IMR-90 (cell line): Measurements from ENCODE around the gene TMEM208. TPM values are rescaled to one million over a fixed set of nuclear protein-coding genes. Genes with fewer than 3 reads are reported as not detected.

ENCODE experiments used
- ATAC-seq: fragments of 200-7000 bp; cut with Tn5 transposase; 2 replicates; pipeline ENCODE4 v1.9.1; 2020; ENCODE audit warnings: low read depth, mild to moderate bottlenecking, moderate library complexity
- BruUV-seq: library from RNA; stranded (reverse); fragments of 400-500 nt; replicated peaks from 2 replicates; lab custom pipeline; 2021; lab: Mats Ljungman, UMichigan
- CTCF ChIA-PET: fragments of 300-600 bp; formaldehyde crosslinking; extraction: SDS; loops from one replicate; lab custom pipeline; 2021; ENCODE audit warnings: antibody characterized with exemption; lab: Yijun Ruan, JAX
- POLR2A ChIA-PET: fragments of 300-600 bp; sonication (Branson Sonifier 250); formaldehyde crosslinking; loops from one replicate; lab custom pipeline; 2022; ENCODE audit warnings: antibody characterized with exemption; ENCODE audit not compliant: unreplicated experiment; lab: Charles Lee
- DNase-seq: peaks from one replicate; pipeline ENCODE4 v3.0.0; 2013
- H2AFZ ChIP-seq: replicated peaks from 2 replicates; pipeline ENCODE3; 2013; ENCODE audit warnings: low read length, mild to moderate bottlenecking; ENCODE audit not compliant: poor library complexity
- H2AK5ac ChIP-seq: 2 replicates; pipeline ENCODE4 v1.6.1; 2013; ENCODE audit warnings: low read depth, low read length, inconsistent platforms
- H2AK9ac ChIP-seq: replicated peaks from 2 replicates; pipeline ENCODE3; 2013; ENCODE audit warnings: mild to moderate bottlenecking, low read depth, low read length, moderate library complexity; ENCODE audit not compliant: poor library complexity
- H2BK120ac ChIP-seq: 2 replicates; pipeline ENCODE4 v1.6.1; 2013; ENCODE audit warnings: low read depth, low read length, inconsistent platforms
- H2BK15ac ChIP-seq: 3 replicates; pipeline ENCODE4 v1.6.1; 2013; ENCODE audit warnings: low read depth, low read length, inconsistent platforms
- H2BK20ac ChIP-seq: 2 replicates; pipeline ENCODE4 v1.6.1; 2013; ENCODE audit warnings: low read depth, mild to moderate bottlenecking, inconsistent platforms, low read length, moderate library complexity
- H2BK5ac ChIP-seq: 2 replicates; pipeline ENCODE4 v1.6.1; 2013; ENCODE audit warnings: mild to moderate bottlenecking, low read depth, low read length, inconsistent platforms; ENCODE audit not compliant: poor library complexity, severe bottlenecking
- H3K14ac ChIP-seq: replicated peaks from 2 replicates; pipeline ENCODE4 v1.6.1; 2013; ENCODE audit warnings: low read depth, low read length, inconsistent platforms
- H3K18ac ChIP-seq: 2 replicates; pipeline ENCODE4 v1.6.1; 2013; ENCODE audit warnings: low read depth, low read length, control low read depth
- H3K23ac ChIP-seq: 2 replicates; pipeline ENCODE4 v1.6.1; 2013; ENCODE audit warnings: low read depth, low read length, inconsistent platforms
- H3K27ac ChIP-seq: 2 replicates; pipeline ENCODE4 v1.5.1; 2013; ENCODE audit warnings: mild to moderate bottlenecking, control low read depth, low read length; ENCODE audit not compliant: insufficient read depth
- H3K27me3 ChIP-seq: 2 replicates; pipeline ENCODE4 v1.6.1; 2013; ENCODE audit warnings: low read length; ENCODE audit not compliant: control insufficient read depth, insufficient read depth
- H3K36me3 ChIP-seq: 2 replicates; pipeline ENCODE4 v1.6.1; 2013; ENCODE audit warnings: low read length, mixed read lengths; ENCODE audit not compliant: control insufficient read depth, insufficient read depth
- H3K4ac ChIP-seq: 2 replicates; pipeline ENCODE4 v1.6.1; 2013; ENCODE audit warnings: low read depth, low read length, inconsistent platforms
- H3K4me1 ChIP-seq: 2 replicates; pipeline ENCODE4 v1.6.1; 2013; ENCODE audit warnings: low read length, mixed read lengths; ENCODE audit not compliant: control insufficient read depth, insufficient read depth
- H3K4me2 ChIP-seq: 2 replicates; pipeline ENCODE4 v1.6.1; 2013; ENCODE audit warnings: low read depth, mild to moderate bottlenecking, control low read depth, low read length, moderate library complexity
- H3K4me3 ChIP-seq: 2 replicates; pipeline ENCODE4 v1.5.1; 2013; ENCODE audit warnings: low read depth, mild to moderate bottlenecking, control low read depth, low read length, moderate library complexity; ENCODE audit not compliant: insufficient read depth
- H3K56ac ChIP-seq: 2 replicates; pipeline ENCODE4 v1.6.1; 2013; ENCODE audit warnings: low read length, inconsistent platforms; ENCODE audit not compliant: insufficient read depth; ENCODE audit errors: extremely low read depth
- H3K79me1 ChIP-seq, 2 experiments: 2 replicates each; pipeline ENCODE4 v1.6.1; 2013; ENCODE audit warnings: low read length in 2 of 2, inconsistent platforms in 1 of 2, low read depth in 1 of 2
- H3K9ac ChIP-seq: 2 replicates; pipeline ENCODE4 v1.6.1; 2013; ENCODE audit warnings: low read depth, low read length, control low read depth
- H3K9me1 ChIP-seq: 2 replicates; pipeline ENCODE4 v1.6.1; 2013; ENCODE audit warnings: low read length, inconsistent platforms; ENCODE audit not compliant: insufficient read depth
- H3K9me3 ChIP-seq: 2 replicates; pipeline ENCODE4 v1.6.1; 2013; ENCODE audit warnings: low read length; ENCODE audit not compliant: control insufficient read depth, insufficient read depth
- H4K20me1 ChIP-seq: 2 replicates; pipeline ENCODE4 v1.6.1; 2013; ENCODE audit warnings: low read length, inconsistent platforms; ENCODE audit not compliant: insufficient read depth
- H4K5ac ChIP-seq: 2 replicates; pipeline ENCODE4 v1.6.1; 2013; ENCODE audit warnings: mild to moderate bottlenecking, low read depth, low read length, control low read depth
- H4K8ac ChIP-seq, 2 experiments: 2 replicates each; pipeline ENCODE4 v1.6.1; 2013; ENCODE audit warnings: low read depth in 2 of 2, low read length in 2 of 2, control low read depth in 1 of 2, inconsistent platforms in 1 of 2
- H4K91ac ChIP-seq: 2 replicates; pipeline ENCODE4 v1.6.1; 2013; ENCODE audit warnings: low read depth, low read length, inconsistent platforms; ENCODE audit not compliant: insufficient read depth
- BHLHE40 ChIP-seq: fragments of 150-350 bp; IDR thresholded peaks from 2 replicates; pipeline ENCODE4 v1.6.1; 2016; ENCODE audit warnings: mild to moderate bottlenecking, low read depth, low read length
- CHD1 ChIP-seq: IDR thresholded peaks from 2 replicates; pipeline ENCODE4 v1.6.1; 2012; ENCODE audit warnings: low read depth, low read length, improper control_type of control experiment
- MAFK ChIP-seq: IDR thresholded peaks from 2 replicates; pipeline ENCODE4 v1.6.1; 2012; ENCODE audit warnings: low read depth, low read length, improper control_type of control experiment
- MXI1 ChIP-seq: IDR thresholded peaks from 2 replicates; pipeline ENCODE4 v1.6.1; 2012; ENCODE audit warnings: low read depth, mild to moderate bottlenecking, low read length, moderate library complexity, borderline replicate concordance
- POLR2A ChIP-seq: IDR thresholded peaks from 2 replicates; pipeline ENCODE4 v1.6.1; 2012; ENCODE audit warnings: mild to moderate bottlenecking, low read depth, low read length
- RFX5 ChIP-seq: IDR thresholded peaks from 2 replicates; pipeline ENCODE4 v1.8.0; 2012; ENCODE audit warnings: low read depth, mild to moderate bottlenecking, low read length, moderate library complexity
- SMC3 ChIP-seq: fragments of 150-350 bp; IDR thresholded peaks from 2 replicates; pipeline ENCODE4 v1.6.1; 2016; ENCODE audit warnings: low read depth, mild to moderate bottlenecking, antibody characterized with exemption, low read length, moderate library complexity
- WGBS, 2 experiments: methylation state at CpG; one replicate each; pipeline versions ENCODE4 v1.1.5 to v1.1.7; 2013; ENCODE audit warnings: missing lambda C conversion rate in 2 of 2; ENCODE audit not compliant: insufficient read length in 1 of 2; ENCODE audit errors: extremely low coverage in 2 of 2; 5-methylcytosine and 5-hydroxymethylcytosine counted together
- dilution Hi-C: fragments of 300-500 bp; cut with HindIII; formaldehyde crosslinking; loops from one replicate; pipeline ENCODE4 v1.14.3; 2018; ENCODE audit warnings: low sequenced_read_pairs; ENCODE audit not compliant: unreplicated experiment
- in situ Hi-C: fragments of 300-500 bp; cut with MboI; formaldehyde crosslinking; loops from 3 replicates; pipeline ENCODE4 v1.14.3; 2019; ENCODE audit warnings: low sequenced_read_pairs, inconsistent platforms, mixed read lengths
- intact Hi-C: fragments of 100-400 bp; cut with micrococcal nuclease; formaldehyde crosslinking; loops from 2 replicates; pipeline ENCODE4 v1.10.0; 2022
- polyA plus RNA-seq, 3 experiments: library from polyadenylated mRNA; depleted of rRNA; stranded (reverse); fragments of >200 nt; gene quantifications; 2 replicates each; pipeline ENCODE4 v1.2.3, GENCODE V29; 2012; ENCODE audit warnings: low replicate concordance in 1 of 3
- total RNA-seq: library from RNA; depleted of rRNA; stranded (reverse); fragments of >200 nt; gene quantifications from 2 replicates; pipeline ENCODE4 v1.2.3, GENCODE V29; 2012
- TF ChIP-seq, protein P1 (sequence below): fragments of 150-350 bp; IDR thresholded peaks from 2 replicates; pipeline ENCODE4 v1.6.1; 2017; ENCODE audit warnings: mild to moderate bottlenecking, antibody characterized with exemption, low read length, low read depth

Gene TMEM208
- total and polyA plus RNA-seq, 2 of the 4 experiments (the other 2 are of a cell fraction): 65.6 to 66.5 TPM

- Histone ChIP-seq H2AK9ac (peak within 1 kb of the TSS; percentile 100), H3K36me3 (peaks cover 37% of the 10 kb centered on the region), H3K27ac (peak within 1 kb of the TSS; percentile 95), H3K9me1 (peaks cover 23% of the 10 kb centered on the region), H3K4me1 (peaks cover 15% of the 10 kb centered on the region), H3K4ac (peak within 1 kb of the TSS; percentile 93), H3K56ac (peak within 1 kb of the TSS; percentile 69), H3K79me1 (peaks cover 25 to 54% of the 10 kb centered on the region in 2 experiments), H3K18ac (peak within 1 kb of the TSS; percentile 58), H2AFZ (peak within 1 kb of the TSS; percentile 98), H3K14ac (peak within 1 kb of the TSS; percentile 97), H4K5ac (peak within 1 kb of the TSS; percentile 85), H3K9me3 (no peaks in the 10 kb centered on the region), H3K4me3 (peak within 1 kb of the TSS; percentile 95), H2BK15ac (peak within 1 kb of the TSS; percentile 42; the same call in 1 of the 3 replicates), H3K9ac (peak within 1 kb of the TSS; percentile 98), H2BK20ac (peak within 1 kb of the TSS; percentile 37; the same call in 1 of the 2 replicates), H3K27me3 (no peaks in the 10 kb centered on the region), H2BK5ac (peak within 1 kb of the TSS; percentile 88), H4K91ac (peak within 1 kb of the TSS; percentile 93), H2AK5ac (peak within 1 kb of the TSS; percentile 92), H2BK120ac (peak within 1 kb of the TSS; percentile 58; the same call in 1 of the 2 replicates), H3K4me2 (peak within 1 kb of the TSS; percentile 93), H4K8ac (peak within 1 kb of the TSS; percentile 83 to 98), H3K23ac (peak within 1 kb of the TSS; percentile 80), H4K20me1 (peaks cover 28% of the 10 kb centered on the region)
- dilution Hi-C loops (no loop called here), intact Hi-C loops (no loop called here), in situ Hi-C loops (no loop called here)
- ChIA-PET CTCF (interaction anchor here (0.6 kb wide), 1 partner anchor 225 kb away, joined by 3 read pairs; no protein-coding TSS in a partner anchor), POLR2A (no interaction called here)
- DNase-seq (peak; percentile 92), ATAC-seq (peak; percentile 94)
- TSS peak; percentile 82 for BruUV-seq
- TF ChIP-seq SMC3 (0 out of 2 replicates have a peak, but pooled peaks have one; percentile 12), MXI1 (peak; percentile 79), CHD1 (no peak), RFX5 (no peak), MAFK (no peak), BHLHE40 (peak; percentile 94), POLR2A (peak; percentile 67)
- TF ChIP-seq, protein P1, sequence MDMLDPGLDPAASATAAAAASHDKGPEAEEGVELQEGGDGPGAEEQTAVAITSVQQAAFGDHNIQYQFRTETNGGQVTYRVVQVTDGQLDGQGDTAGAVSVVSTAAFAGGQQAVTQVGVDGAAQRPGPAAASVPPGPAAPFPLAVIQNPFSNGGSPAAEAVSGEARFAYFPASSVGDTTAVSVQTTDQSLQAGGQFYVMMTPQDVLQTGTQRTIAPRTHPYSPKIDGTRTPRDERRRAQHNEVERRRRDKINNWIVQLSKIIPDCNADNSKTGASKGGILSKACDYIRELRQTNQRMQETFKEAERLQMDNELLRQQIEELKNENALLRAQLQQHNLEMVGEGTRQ: peak; percentile 65; the same call in 1 of the 2 replicates
- WGBS, 2 experiments: 0% methylated on average over 20 of the region's 54 CpGs; no CpG with 5 or more reads in 1 of the 2 experiments
Measured at GRCh38 chr16:67191995-67192681, 34.8 kb upstream of the TMEM208 start, which contains the start of gene E2F4. Gene E2F4 (plus strand): TSS chr16:67192155. CDS start chr16:67192228, 73 bp downstream.
